22Rv1 (cell line): ENCODE results near the gene ACYP2.

Experiments
- H3K27ac ChIP-seq: fragments of 450-650 bp; 2 replicates; pipeline ENCODE4 v1.5.1; 2017
- ZFX ChIP-seq: fragments of 450-650 bp; IDR thresholded peaks from 2 replicates; pipeline ENCODE4 v1.6.1; 2017; ENCODE audit warnings: antibody characterized with exemption, borderline replicate concordance
- TF ChIP-seq, protein P1 (sequence below): fragments of 450-650 bp; IDR thresholded peaks from 2 replicates; pipeline ENCODE4 v1.5.1; 2017; ENCODE audit warnings: mild to moderate bottlenecking

ACYP2 gene

DNA sequence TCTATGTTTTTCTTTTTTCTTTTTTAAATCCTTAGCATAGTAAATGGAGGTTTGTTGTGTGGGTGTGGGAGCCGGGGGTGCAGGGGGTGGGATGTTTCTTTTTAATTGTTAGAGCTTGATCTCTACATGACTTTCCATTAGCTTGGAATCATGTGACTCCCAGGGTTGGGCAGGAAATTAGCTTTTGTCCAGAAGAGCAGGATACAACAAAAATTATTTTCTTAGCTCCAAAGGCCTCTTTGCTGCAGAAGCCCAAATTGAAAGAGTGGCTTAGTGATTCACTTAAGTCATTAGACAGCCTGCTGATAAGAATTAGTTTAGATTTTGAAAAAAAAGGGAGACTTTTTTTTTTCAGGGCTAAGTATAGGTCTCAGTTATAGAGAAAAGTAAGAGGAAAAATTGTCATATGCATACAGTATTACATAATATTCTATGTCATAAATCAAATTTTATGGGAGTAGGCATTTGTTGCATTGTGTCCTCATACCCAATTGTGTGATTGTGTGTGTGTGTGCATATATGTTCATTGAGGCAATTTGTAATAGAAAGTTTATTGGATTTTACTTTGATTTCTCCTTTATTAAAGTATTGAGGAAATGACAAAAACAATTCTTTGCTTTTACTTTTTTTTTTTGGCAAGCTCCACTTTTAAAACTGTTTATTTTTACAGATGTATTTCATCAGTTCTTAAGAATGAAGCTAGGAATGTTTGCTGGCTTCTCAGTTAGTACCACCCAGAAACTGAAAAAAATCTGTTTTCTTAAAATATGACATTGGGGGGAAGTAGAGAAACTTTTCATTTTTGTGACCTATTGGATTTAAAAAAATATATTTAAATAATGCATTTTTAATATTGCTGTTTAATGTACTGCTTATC, 93.2 kb downstream of the ACYP2 start:
- TF ChIP-seq, protein P1, sequence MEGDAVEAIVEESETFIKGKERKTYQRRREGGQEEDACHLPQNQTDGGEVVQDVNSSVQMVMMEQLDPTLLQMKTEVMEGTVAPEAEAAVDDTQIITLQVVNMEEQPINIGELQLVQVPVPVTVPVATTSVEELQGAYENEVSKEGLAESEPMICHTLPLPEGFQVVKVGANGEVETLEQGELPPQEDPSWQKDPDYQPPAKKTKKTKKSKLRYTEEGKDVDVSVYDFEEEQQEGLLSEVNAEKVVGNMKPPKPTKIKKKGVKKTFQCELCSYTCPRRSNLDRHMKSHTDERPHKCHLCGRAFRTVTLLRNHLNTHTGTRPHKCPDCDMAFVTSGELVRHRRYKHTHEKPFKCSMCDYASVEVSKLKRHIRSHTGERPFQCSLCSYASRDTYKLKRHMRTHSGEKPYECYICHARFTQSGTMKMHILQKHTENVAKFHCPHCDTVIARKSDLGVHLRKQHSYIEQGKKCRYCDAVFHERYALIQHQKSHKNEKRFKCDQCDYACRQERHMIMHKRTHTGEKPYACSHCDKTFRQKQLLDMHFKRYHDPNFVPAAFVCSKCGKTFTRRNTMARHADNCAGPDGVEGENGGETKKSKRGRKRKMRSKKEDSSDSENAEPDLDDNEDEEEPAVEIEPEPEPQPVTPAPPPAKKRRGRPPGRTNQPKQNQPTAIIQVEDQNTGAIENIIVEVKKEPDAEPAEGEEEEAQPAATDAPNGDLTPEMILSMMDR, result no peak
- no peak for TF ChIP-seq ZFX
- no peak overlapping the region for H3K27ac ChIP-seq

DNA sequence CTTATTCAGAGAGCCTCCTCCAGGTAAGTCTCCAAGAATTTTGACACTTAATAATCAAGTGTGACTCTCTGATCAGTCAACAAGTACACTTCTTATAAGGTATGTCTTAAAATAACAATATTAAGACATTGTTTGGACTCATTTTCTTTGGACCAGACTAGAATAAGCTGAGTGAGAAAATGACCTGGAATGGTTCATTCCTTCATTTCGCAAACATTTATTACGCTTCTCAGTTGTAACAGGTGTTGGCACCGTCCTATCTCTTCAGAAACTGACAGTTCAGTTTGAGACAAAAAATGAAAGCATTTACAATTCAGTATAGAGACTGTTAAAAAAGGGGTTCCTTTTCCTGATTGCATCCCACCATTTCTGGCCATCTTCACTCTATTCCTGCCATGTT, 94.0 kb downstream of the ACYP2 start:
- no peak for TF ChIP-seq ZFX
- TF ChIP-seq, protein P1, result no peak
- H3K27ac ChIP-seq, result no peak overlapping the region

DNA sequence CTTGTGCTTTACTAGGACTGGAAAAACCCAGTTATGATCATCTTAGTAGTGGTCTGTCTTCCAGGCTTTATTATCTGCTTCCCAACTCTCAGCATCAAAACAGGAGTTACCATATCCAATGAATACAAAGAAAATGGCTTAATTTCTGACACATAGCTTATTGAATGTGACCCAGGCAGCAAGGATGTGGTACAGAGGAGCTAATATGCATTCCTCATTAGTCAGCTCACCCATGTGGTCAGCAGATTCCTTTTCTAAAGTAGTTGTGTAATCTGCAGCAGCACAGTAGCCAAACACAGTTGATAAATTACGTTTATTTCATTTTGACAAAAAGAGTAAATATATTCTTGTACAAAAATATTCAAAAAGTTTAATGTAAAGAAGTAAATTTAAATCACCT, 97.0 kb downstream of the ACYP2 start:
- TF ChIP-seq ZFX, result no peak
- TF ChIP-seq, protein P1, result no peak
- no peak overlapping the region for H3K27ac ChIP-seq

DNA sequence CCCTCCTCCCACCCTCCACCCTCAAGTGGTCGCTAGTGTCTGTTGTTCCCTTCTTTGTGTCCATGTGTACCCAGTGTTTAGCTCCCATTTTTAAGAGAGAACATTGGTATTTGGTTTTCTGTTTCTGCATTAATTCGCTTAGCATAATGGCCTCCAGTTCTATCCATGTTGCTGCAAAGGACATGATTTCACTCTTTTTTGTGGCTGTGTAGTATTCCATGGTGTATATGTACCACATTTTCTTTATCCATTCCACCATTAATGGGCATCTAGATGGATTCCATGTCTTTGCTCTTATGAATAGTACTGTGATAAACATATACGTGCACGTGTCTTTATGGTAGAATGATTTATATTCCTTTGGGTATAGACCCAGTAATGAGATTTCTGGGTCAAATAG, 97.7 kb downstream of the ACYP2 start:
- TF ChIP-seq ZFX, result no peak
- TF ChIP-seq, protein P1, result no peak
- no peak overlapping the region for H3K27ac ChIP-seq

DNA sequence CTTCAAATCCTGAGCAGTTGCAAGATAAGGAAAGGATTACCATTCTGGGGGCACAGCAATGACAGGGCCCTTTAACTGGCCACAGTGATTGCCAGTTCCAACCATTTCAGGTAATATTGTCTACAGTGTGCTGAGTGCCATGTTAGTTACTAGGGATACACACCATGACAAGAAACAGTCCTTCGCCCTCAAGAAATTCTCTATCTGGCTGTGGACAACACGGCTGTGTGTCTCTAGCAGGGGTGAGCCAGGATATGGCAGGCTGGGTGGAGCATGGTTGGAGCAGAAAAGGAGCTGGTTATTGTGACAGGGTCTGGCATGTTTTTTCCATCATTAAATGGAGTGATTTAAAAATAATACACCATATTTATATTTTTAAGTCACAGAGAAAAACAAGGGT, 109.6 kb downstream of the ACYP2 start:
- no peak for TF ChIP-seq ZFX
- TF ChIP-seq, protein P1, result no peak
- no peak overlapping the region for H3K27ac ChIP-seq

DNA sequence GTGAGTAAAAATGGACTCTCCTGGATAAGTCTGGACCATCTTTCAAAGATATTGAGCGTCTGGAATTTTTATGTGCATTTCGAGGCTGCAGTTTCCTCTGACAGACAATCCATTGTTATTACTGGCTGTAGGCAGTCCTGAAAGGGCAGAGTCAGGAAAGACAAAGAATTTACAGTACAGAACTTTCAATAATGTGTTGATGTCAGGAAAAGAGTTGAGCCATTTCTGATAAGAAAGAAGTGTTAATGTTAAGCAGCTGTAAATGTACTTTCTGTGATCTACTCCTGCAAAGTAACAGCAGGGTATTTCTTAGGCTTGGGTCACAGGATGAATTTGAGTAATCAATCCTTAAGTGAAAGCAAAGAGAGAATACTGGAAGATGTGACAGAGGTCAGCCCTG, 110.8 kb downstream of the ACYP2 start:
- H3K27ac ChIP-seq, result no peak overlapping the region
- no peak for TF ChIP-seq ZFX

DNA sequence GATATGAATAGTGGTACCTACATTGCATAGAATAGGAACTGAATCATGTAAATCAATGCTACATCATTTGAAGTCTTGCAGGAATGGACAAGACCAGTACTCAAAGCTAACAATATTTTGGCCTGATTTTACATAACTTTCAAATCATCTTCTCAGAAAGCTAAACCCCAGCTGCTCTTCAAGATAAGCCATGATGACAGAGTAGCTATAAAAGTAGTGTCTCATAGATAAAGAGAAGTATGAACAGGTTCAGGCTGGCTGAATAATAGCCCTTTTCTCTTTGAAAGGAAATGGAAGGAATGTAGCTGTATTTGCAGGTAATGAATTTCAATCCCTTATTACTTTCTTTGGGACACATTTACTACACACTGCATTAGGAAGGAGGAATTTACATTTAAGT, 112.4 kb downstream of the ACYP2 start:
- H3K27ac ChIP-seq, result no peak overlapping the region
- TF ChIP-seq, protein P1, result no peak
- no peak for TF ChIP-seq ZFX

DNA sequence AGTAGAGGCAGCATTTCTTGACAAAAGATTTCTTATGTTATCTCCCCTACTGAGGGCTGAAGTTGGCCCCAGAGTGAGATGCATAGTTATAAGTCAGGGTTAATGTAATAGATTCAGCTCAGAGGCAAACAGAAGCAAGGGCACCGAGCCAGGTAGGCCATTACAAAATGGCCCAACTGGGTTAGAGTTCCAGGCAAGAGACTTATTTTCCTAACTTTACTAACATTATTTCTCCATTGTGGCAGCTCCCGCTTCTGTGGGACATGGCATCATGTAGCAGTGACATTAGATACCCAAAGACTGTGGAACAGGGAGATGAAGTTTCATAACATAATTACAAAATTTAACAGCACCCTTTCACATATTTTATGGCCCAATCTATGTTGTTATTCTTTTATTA, 113.5 kb downstream of the ACYP2 start:
- no peak overlapping the region for H3K27ac ChIP-seq
- TF ChIP-seq, protein P1, result no peak
- no peak for TF ChIP-seq ZFX
